DOHH2 (cell line): Measurements from ENCODE around the gene NUDC.

Experiments
- H3F3A ChIP-seq: fragments of 200-600 bp; sonication (generic), shearing (Covaris generic); 2 replicates; pipeline ENCODE4 v1.6.0; 2016; ENCODE audit warnings: antibody characterized with exemption, mild to moderate bottlenecking; ENCODE audit not compliant: control insufficient read depth, insufficient read depth
- H3K27ac ChIP-seq: fragments of 200-600 bp; sonication (generic); 2 replicates; pipeline ENCODE4 v1.5.1; 2014; ENCODE audit warnings: low read depth, mild to moderate bottlenecking, low read length, moderate library complexity
- H3K27me3 ChIP-seq: fragments of 200-600 bp; sonication (generic); 2 replicates; pipeline ENCODE4 v1.6.1; 2014; ENCODE audit warnings: mild to moderate bottlenecking, low read length, mixed read lengths; ENCODE audit not compliant: control insufficient read depth
- H3K36me3 ChIP-seq: fragments of 200-600 bp; sonication (generic); 2 replicates; pipeline ENCODE4 v1.6.1; 2014; ENCODE audit warnings: mild to moderate bottlenecking, low read length, moderate library complexity, mixed read lengths; ENCODE audit not compliant: control insufficient read depth
- H3K4me1 ChIP-seq: fragments of 200-600 bp; sonication (generic); 2 replicates; pipeline ENCODE4 v1.6.1; 2014; ENCODE audit warnings: mild to moderate bottlenecking, low read length, mixed read lengths; ENCODE audit not compliant: control insufficient read depth
- H3K4me2 ChIP-seq: fragments of 200-600 bp; sonication (generic); 2 replicates; pipeline ENCODE4 v1.6.0; 2014; ENCODE audit warnings: mild to moderate bottlenecking, low read length, moderate library complexity
- H3K4me3 ChIP-seq: fragments of 200-600 bp; sonication (generic); 2 replicates; pipeline ENCODE4 v1.5.1; 2014; ENCODE audit warnings: mild to moderate bottlenecking, low read length, mixed read lengths
- H3K79me2 ChIP-seq: fragments of 200-600 bp; sonication (generic); 2 replicates; pipeline ENCODE4 v1.6.1; 2014; ENCODE audit warnings: mild to moderate bottlenecking, low read length, mixed read lengths; ENCODE audit not compliant: control insufficient read depth
- H3K9me2 ChIP-seq: fragments of 200-600 bp; sonication (generic); replicated peaks from 2 replicates; pipeline ENCODE4 v1.6.1; 2014; ENCODE audit warnings: mild to moderate bottlenecking, low read length, mixed read lengths; ENCODE audit not compliant: control insufficient read depth
- H3K9me3 ChIP-seq: fragments of 200-600 bp; sonication (generic); 2 replicates; pipeline ENCODE4 v1.6.1; 2014; ENCODE audit warnings: antibody characterized with exemption, low read length, mixed read lengths; ENCODE audit not compliant: control insufficient read depth, insufficient read depth
- H4K20me1 ChIP-seq: fragments of 200-600 bp; sonication (generic); 2 replicates; pipeline ENCODE4 v1.6.0; 2014; ENCODE audit warnings: low read depth, mild to moderate bottlenecking, antibody characterized with exemption, low read length, moderate library complexity; ENCODE audit not compliant: control insufficient read depth, insufficient read depth
- EZH2phosphoT487 ChIP-seq: fragments of 200-600 bp; sonication (generic); IDR thresholded peaks from 2 replicates; pipeline ENCODE4 v1.6.1; 2017; ENCODE audit warnings: borderline replicate concordance, mild to moderate bottlenecking, antibody characterized with exemption, low read length, moderate library complexity, mixed read lengths
- TF ChIP-seq, protein P1 (sequence below): fragments of 200-600 bp; sonication (generic); IDR thresholded peaks from one replicate; pipeline ENCODE4 v1.5.1; 2014; ENCODE audit warnings: antibody characterized with exemption, mild to moderate bottlenecking, low read depth, low read length; ENCODE audit not compliant: poor library complexity, severe bottlenecking

Gene NUDC

DNA sequence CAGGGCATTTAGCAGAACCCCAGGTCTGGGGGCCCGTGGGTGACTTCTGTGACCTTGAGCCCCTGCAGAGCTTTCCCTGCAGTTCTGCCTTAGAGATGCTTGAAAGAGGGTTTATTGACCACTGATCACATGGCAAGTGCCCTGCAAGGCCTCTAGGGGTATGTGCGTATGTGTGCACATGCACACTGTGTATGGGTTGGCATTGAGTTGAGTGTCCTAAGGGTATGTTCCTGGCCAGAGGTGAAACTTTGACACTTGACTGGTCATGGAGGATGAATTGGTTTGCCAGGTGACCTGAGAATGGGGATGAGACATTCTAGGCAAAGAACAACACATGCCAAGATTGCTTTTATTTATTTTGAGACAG lies 17.1 kb downstream of the NUDC start:
- Histone ChIP-seq H3K9me2 (no peaks in the 10 kb centered on the region), H3K27ac (no peak overlapping the region), H3K27me3 (no peaks in the 10 kb centered on the region), H3K4me2 (no peak overlapping the region), H3K4me3 (no peak overlapping the region), H3K4me1 (no peaks in the 10 kb centered on the region), H3F3A (no peaks in the 10 kb centered on the region), H3K36me3 (peaks cover 64% of the 10 kb centered on the region), H3K9me3 (no peaks in the 10 kb centered on the region), H4K20me1 (no peaks in the 10 kb centered on the region), H3K79me2 (peaks cover 52% of the 10 kb centered on the region)
- TF ChIP-seq, protein P1, sequence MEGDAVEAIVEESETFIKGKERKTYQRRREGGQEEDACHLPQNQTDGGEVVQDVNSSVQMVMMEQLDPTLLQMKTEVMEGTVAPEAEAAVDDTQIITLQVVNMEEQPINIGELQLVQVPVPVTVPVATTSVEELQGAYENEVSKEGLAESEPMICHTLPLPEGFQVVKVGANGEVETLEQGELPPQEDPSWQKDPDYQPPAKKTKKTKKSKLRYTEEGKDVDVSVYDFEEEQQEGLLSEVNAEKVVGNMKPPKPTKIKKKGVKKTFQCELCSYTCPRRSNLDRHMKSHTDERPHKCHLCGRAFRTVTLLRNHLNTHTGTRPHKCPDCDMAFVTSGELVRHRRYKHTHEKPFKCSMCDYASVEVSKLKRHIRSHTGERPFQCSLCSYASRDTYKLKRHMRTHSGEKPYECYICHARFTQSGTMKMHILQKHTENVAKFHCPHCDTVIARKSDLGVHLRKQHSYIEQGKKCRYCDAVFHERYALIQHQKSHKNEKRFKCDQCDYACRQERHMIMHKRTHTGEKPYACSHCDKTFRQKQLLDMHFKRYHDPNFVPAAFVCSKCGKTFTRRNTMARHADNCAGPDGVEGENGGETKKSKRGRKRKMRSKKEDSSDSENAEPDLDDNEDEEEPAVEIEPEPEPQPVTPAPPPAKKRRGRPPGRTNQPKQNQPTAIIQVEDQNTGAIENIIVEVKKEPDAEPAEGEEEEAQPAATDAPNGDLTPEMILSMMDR = no peak
- no peak for TF ChIP-seq EZH2phosphoT487

DNA sequence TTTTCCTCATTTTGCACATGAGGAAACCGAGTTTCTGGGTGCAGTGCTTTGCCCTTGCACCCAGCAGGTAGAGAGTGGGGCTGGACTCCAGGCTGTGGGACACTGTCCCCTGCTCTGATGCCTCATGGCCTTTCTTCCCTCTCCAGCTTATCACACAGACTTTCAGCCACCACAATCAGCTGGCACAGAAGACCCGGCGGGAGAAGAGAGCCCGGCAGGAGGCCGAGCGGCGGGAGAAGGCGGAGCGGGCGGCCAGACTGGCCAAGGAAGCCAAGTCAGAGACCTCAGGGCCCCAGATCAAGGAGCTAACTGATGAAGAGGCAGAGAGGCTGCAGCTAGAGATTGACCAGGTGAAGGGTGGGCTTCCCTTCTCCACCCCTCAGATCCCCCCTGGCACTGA lies 19.8 kb downstream of the NUDC start:
- H3K36me3 ChIP-seq = peaks cover 63% of the 10 kb centered on the region
- H3K9me2 ChIP-seq = no peaks in the 10 kb centered on the region
- no peaks in the 10 kb centered on the region for H4K20me1 ChIP-seq
- H3K4me2 ChIP-seq = no peak overlapping the region
- H3K79me2 ChIP-seq = peaks cover 35% of the 10 kb centered on the region
- H3K4me1 ChIP-seq = no peaks in the 10 kb centered on the region
- no peaks in the 10 kb centered on the region for H3F3A ChIP-seq
- TF ChIP-seq EZH2phosphoT487 = no peak
- TF ChIP-seq, protein P1 = no peak
- H3K4me3 ChIP-seq = no peak overlapping the region
- no peaks in the 10 kb centered on the region for H3K27me3 ChIP-seq
- H3K9me3 ChIP-seq = no peaks in the 10 kb centered on the region
- no peak overlapping the region for H3K27ac ChIP-seq

DNA sequence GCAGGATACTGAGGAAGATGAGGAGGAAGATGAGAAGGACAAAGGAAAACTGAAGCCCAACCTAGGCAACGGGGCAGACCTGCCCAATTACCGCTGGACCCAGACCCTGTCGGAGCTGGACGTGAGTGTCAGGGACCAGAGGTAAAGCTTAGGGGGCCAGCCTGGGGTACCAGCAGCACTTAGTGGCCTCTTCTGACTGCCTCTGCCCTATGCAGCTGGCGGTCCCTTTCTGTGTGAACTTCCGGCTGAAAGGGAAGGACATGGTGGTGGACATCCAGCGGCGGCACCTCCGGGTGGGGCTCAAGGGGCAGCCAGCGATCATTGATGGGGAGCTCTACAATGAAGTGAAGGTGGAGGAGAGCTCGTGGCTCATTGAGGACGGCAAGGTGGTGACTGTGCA lies 21.1 kb downstream of the NUDC start:
- no peaks in the 10 kb centered on the region for H3F3A ChIP-seq
- H3K27me3 ChIP-seq = no peaks in the 10 kb centered on the region
- no peaks in the 10 kb centered on the region for H4K20me1 ChIP-seq
- no peaks in the 10 kb centered on the region for H3K9me3 ChIP-seq
- H3K4me1 ChIP-seq = no peaks in the 10 kb centered on the region
- no peak overlapping the region for H3K4me3 ChIP-seq
- H3K27ac ChIP-seq = no peak overlapping the region
- H3K9me2 ChIP-seq = no peaks in the 10 kb centered on the region
- peaks cover 23% of the 10 kb centered on the region for H3K79me2 ChIP-seq
- TF ChIP-seq, protein P1 = no peak
- TF ChIP-seq EZH2phosphoT487 = no peak
- peaks cover 55% of the 10 kb centered on the region for H3K36me3 ChIP-seq
- H3K4me2 ChIP-seq = no peak overlapping the region

DNA sequence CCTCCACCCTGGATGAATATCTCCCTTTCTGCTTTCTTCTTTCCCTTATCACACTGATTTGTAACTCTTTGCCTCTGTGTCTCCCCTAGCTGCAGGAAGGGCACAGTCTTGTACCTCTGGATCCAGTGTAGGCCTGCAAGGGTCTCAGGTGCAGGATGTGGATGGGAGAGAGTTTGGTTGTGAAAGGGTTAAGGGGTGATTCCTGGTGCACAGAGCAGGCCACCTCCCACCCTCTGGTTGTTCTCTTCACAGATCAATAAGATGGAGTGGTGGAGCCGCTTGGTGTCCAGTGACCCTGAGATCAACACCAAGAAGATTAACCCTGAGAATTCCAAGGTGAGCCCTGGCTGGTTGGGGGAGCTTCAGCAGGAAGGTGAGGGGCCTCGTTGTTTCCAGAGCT lies 23.6 kb downstream of the NUDC start:
- peaks cover 42% of the 10 kb centered on the region for H3K36me3 ChIP-seq
- TF ChIP-seq, protein P1 = no peak
- TF ChIP-seq EZH2phosphoT487 = no peak
- H3K9me2 ChIP-seq = no peaks in the 10 kb centered on the region

More for the DNA sequence above, 23.6 kb downstream of the NUDC start:
- Histone ChIP-seq H4K20me1 (no peaks in the 10 kb centered on the region), H3K4me2 (no peak overlapping the region), H3K27ac (no peak overlapping the region), H3F3A (no peaks in the 10 kb centered on the region), H3K27me3 (no peaks in the 10 kb centered on the region), H3K4me1 (no peaks in the 10 kb centered on the region), H3K4me3 (no peak overlapping the region), H3K9me3 (no peaks in the 10 kb centered on the region), H3K79me2 (no peaks in the 10 kb centered on the region)
